T-helper 2 cell (primary cell): ENCODE measurements around the gene CALN1.

Experiments used
- DNase-seq, 5 experiments: peaks; one replicate each; pipeline versions ENCODE4 v3.0.0 to v3.0.0-alpha.2; 2012 to 2022

The CALN1 gene

DNA sequence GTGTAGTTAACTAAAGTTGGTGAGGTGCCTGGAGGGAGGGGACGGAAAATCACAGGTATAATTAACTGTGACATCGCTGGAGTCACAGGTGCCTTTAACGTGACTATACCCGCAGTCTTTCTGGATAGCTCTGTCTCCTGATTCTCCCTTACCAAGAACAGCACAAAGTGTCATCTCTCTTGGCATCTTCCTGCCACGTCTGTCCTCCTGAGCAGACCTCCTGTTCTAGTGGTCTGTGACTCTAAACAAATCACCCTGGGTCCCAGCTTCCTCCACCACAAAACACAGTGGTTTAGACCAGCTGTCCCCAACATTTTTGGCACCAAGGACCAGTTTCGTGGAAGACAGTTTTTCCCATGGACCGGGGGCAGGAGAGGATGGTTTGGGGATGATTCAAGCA, 90.5 kb downstream of the CALN1 start:
- no peak for DNase-seq

DNA sequence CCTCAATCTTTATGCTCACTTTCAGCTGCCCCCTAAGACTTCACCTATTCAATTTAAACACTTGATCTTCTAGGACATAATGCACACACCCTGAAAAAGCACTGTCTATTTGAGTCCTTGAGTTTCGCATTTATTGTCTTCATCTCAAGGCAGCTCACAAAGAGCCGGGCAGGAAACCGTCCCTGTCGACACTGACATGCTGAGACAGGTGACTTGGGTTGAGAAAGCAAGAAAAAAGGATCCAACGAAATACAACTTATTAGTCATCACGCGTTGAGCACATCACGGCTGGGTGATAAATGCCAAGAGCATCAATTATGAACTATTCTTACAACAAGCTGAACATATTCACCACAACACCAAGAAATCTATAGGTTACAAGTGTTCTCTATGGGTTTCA, 91.1 kb downstream of the CALN1 start:
- no peak for DNase-seq

GRCh38 chr7:72317341-72317740, 94.8 kb downstream of the CALN1 start:
- no peak for DNase-seq

- no peak for DNase-seq
Observed at GRCh38 chr7:72316148-72316547, 96.0 kb downstream of the CALN1 start.

DNA sequence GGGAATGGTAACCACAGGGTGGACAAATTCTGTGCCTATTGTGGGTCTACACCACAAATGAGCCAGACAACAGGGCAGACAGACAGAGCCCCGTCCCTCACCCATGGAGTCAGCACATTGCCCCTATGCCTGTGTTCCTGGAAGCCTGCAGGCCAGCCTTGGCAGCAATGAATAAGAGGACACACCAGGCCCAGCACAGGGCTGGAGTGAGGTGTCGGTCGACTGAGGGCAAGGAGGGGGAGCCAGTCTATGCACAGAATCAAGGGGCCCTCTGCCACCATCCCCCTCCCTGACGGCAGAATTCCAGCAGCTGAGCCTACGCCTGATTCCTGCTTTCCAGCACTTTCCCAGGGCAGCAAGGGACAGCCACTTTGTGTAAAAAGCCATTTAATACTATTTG, 98.2 kb downstream of the CALN1 start:
- DNase-seq, result no peak

GRCh38 chr7:72310301-72310700, 101.8 kb downstream of the CALN1 start:
- DNase-seq, result no peak

DNA sequence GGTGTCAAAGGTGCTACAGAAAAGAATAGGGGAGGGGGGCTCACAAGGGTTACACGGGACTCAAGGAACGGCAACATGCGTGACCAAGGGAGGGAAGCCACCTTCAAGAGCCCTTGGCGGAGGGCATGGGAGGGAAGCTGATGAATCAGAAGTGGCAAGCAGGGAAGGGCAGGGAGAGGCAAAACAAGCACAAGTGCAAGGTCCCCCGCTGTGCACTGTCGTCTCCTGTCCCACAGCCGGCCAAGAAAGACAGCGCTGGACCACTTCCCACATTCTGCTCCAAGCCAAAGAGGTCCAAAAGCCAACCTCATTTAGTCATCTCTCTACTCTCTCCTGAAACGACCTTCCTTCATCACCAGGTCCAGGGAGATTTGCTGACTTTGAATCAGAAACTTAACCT, 102.7 kb downstream of the CALN1 start:
- DNase-seq, result no peak

DNA sequence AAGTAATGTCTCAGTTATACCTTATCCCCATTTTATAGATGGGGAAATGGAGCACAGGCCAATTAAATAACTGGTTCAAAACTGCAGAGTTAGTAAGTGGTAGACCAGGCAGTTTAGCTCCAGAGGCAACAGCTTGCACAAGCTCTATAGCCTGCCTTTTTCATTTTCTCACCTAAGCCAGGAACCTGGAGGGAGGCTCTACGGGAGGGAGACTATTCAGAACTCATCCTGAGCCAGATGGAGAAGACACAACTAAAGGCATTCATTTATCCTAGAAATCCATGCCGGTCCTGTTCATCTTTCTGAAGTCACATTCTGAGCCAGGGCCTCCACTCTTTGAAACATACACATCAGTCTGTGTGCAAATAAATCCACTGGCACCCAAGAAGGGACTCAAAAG, 103.2 kb downstream of the CALN1 start:
- no peak for DNase-seq

DNA sequence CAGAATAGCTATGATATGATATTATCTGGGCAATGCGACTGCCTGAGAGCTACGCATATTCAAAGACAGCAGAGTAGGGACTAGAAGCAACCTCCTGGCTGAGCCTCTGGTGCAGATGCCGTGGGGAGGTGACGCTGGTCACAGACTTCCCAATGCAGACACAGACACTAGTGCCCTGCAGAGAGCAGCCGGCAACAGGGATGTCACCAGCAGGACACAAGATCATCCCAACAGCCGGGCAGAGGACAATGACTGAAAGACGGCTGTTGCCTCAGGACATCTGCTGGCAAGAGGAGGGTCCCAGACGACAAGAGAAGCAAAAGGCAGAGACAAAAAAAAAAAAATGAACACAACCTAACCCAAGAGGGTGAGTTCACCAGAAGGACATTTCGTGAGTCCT, 104.6 kb downstream of the CALN1 start:
- DNase-seq, result no peak

- no peak for DNase-seq
Observed at GRCh38 chr7:72298912-72299311, 113.2 kb downstream of the CALN1 start.

- no peak for DNase-seq
Observed at GRCh38 chr7:72298091-72298490, 114.0 kb downstream of the CALN1 start.

GRCh38 chr7:72297636-72298035, 114.5 kb downstream of the CALN1 start:
- DNase-seq, result no peak

DNA sequence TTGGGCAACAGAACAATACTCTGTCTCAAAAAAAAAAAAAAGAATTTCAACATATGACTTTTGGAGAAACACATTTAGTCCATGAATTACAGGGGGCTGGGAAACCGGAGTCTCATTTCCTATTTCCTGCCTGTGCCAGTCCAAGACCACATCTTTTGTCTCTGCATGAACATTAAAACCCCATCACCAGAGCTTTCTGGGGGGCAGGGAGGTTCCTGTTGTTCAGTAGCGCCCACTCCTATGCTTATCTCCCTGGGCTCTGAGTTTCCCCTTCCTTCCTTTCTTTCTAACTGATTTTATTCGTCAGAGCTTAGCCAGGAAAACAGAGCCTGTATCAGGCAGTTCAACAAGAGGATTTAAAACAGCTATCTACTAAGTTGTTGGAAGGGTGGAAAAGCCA, 119.3 kb downstream of the CALN1 start:
- no peak for DNase-seq

DNA sequence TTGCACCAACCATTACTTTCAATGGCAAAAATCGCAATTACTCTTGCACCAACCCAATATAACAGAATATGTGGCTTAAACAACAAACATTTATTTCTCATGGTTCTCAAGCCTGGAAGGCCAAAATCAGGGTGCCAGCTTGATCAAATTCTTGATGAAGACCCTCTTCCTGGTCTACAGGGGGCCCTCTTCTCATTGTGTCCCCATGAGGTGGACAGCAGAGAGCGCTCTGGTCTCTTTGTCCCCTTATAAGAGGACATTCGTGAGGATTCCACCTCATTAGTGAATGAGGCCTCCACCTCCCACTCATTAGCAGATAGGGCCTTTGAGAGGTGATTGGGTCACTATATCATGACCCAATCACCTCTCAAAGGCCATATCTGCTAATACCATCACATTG, 120.0 kb downstream of the CALN1 start:
- no peak for DNase-seq

DNA sequence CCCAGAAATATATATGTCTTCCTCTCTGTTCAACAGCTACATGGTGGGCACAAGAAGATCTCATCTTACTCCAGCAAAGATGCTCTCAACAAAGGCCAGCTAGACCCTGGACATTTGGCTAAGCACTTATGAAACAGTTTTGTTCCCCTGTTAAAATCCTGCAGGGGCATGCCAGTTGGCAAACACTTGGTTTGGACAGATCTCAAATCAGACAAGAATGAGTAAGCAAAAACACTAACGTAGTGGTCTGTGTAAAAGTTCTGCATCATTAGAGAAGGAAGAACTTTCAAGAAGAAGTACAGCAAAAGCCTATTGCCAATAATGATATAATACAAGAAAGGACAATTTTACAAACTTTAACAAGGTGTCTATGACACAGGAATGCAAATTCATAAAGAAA, 125.6 kb downstream of the CALN1 start:
- DNase-seq, result no peak

- no peak for DNase-seq
Observed at GRCh38 chr7:72283309-72283708, 128.8 kb downstream of the CALN1 start.

DNA sequence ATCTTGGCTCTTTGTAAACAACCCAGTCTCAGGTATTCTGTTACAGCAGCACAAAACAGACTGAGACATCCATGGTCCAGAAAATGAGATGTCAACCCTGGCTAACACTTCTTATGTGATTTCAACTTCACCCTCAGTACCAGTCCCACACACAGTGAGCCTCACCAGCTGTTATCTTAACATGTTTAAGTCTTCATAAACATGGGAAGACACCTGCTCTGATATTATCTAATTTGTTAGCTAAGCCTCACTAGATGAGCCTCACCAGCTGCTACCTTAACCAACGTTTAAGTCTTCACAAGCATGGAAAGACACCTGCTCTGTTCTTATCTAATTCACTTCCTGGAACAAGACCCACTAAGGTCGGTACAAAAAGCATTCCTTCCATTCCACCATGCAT, 130.8 kb downstream of the CALN1 start:
- no peak for DNase-seq

GRCh38 chr7:72279203-72279602, 132.9 kb downstream of the CALN1 start:
- DNase-seq, result no peak

DNA sequence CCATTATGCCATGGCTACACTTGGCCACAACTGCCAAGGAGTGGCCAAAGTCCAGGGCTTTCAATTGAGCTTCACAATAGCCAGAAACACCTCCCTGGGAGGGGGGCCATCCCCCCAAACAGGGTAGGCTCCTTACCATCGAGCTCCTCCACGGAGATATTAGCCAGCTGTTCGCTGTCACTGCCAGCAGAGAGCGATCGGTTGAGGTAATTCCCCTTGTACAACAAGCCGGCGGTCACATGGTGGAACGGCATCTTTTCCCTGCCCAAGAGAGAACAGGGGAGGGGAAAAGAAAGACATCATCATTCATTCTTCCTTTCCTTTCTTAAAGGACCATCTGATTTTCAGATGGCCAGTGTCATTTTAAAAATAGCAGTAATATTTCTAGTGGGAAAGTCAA, 133.6 kb downstream of the CALN1 start:
- DNase-seq, result no peak

DNA sequence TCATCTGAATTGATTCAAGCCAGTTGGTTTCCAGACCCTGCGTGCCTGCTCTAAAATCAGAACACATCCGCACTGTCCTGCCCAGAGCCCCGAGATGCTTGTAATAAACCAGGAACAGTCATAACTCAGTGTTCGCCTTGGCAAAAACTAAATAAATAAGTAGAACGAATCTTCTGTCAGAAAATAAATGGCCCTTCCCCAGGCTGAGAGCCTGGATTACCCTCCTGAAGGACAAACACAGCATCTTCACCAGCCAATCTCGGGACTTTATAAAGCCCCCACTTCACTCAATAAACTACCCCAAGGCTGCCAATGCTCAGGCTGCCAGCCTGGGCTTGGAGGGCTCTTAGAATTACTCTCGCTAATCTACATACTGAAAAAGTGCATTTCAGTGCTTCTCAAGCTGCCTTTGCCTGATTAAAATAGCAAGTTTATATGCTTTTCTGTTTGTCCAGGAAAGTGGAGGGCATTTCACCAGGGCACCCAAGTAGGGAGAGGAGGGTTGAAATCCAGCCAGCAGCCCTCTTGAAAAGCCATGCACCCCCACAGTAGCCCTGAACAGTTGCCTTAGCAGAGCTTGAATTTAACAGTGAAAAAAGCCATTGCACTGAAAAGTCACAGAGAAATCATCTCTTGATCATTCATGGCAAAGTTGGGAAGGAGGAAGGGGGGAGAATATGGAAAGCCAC, 136.6 kb downstream of the CALN1 start:
- DNase-seq, result no peak

GRCh38 chr7:72272479-72272878, 139.7 kb downstream of the CALN1 start:
- DNase-seq, result no peak

- DNase-seq, result no peak
Observed at GRCh38 chr7:72268796-72269195, 143.3 kb downstream of the CALN1 start.

- no peak for DNase-seq
Observed at GRCh38 chr7:72268090-72268489, 144.0 kb downstream of the CALN1 start.

GRCh38 chr7:72267291-72267800, 144.8 kb downstream of the CALN1 start:
- DNase-seq, result no peak

GRCh38 chr7:72266771-72267170, 145.4 kb downstream of the CALN1 start:
- no peak for DNase-seq
